Type B pancreatic cell (in vitro differentiated cells): ENCODE measurements around the gene VANGL2. TPM values are rescaled to one million over a fixed set of nuclear protein-coding genes. Genes with fewer than 3 reads are reported as not detected.

Experiments
- DNase-seq: peaks from one replicate; pipeline ENCODE4 v3.0.0; 2021; ENCODE audit warnings: mixed read lengths; ENCODE audit not compliant: unreplicated experiment; ENCODE audit errors: extremely low spot score
- H3K27ac Mint-ChIP-seq: 2 replicates; pipeline ENCODE4 v1.8.0; 2021; ENCODE audit warnings: mild to moderate bottlenecking, mixed read lengths
- H3K27me3 Mint-ChIP-seq: 2 replicates; pipeline ENCODE4 v1.8.0; 2021; ENCODE audit warnings: mixed read lengths
- H3K36me3 Mint-ChIP-seq: 2 replicates; pipeline ENCODE4 v1.8.0; 2021; ENCODE audit warnings: mixed read lengths
- H3K4me1 Mint-ChIP-seq: one replicate; pipeline ENCODE4 v1.8.0; 2021; ENCODE audit warnings: mixed read lengths; ENCODE audit not compliant: unreplicated experiment
- H3K4me3 Mint-ChIP-seq: 2 replicates; pipeline ENCODE4 v1.8.0; 2021; ENCODE audit warnings: mild to moderate bottlenecking, mixed read lengths
- H3K9me3 Mint-ChIP-seq: 2 replicates; pipeline ENCODE4 v1.8.0; 2021; ENCODE audit warnings: mixed read lengths
- CTCF ChIP-seq: fragments of 200-600 bp; sonication (generic); conservative IDR thresholded peaks from 2 replicates; pipeline ENCODE4 v1.5.0; 2021; ENCODE audit warnings: antibody characterized with exemption, mild to moderate bottlenecking
- total RNA-seq: library from RNA; stranded (reverse); gene quantifications from 2 replicates; pipeline ENCODE4 v1.2.1, GENCODE V29; 2021; ENCODE audit warnings: low replicate concordance

VANGL2 gene
- total RNA-seq, 1 donor from 2014 or later = 67.3 TPM

GRCh38 chr1:160371346-160371631, 29.1 kb upstream of the VANGL2 start:
- Mint-ChIP-seq H3K27ac (no peak overlapping the region), H3K4me1 (peaks cover 22% of the 10 kb centered on the region), H3K36me3 (no peaks in the 10 kb centered on the region), H3K9me3 (no peaks in the 10 kb centered on the region), H3K4me3 (no peak overlapping the region), H3K27me3 (peaks cover 18% of the 10 kb centered on the region)
- TF ChIP-seq CTCF = no peak
- DNase-seq = peak; percentile 34

DNA sequence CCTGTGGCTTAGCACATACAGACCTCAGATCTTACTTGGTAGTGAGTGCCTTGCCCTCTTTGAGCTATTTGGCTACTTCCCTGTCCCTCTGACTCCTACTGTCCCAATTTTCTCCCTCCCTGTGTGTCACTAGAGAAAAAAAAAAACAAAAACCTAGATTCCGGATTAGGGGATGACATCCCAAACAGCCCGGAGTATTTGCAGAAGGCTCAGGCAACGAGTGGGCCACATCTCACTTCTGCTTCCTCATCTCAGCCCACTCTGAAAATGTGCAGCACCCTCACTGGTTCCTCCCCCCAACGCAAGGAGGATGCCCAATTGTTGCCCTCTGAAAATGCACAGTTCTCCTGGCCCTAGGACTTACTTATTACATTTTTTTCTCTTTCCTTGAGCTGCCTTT, 28.6 kb upstream of the VANGL2 start:
- peak; percentile 39 for DNase-seq
- Mint-ChIP-seq H3K36me3 (no peaks in the 10 kb centered on the region), H3K4me1 (peaks cover 26% of the 10 kb centered on the region), H3K9me3 (no peaks in the 10 kb centered on the region), H3K27me3 (peaks cover 22% of the 10 kb centered on the region), H3K4me3 (no peak overlapping the region), H3K27ac (no peak overlapping the region)
- no peak for TF ChIP-seq CTCF

- no peak overlapping the region for H3K27ac Mint-ChIP-seq
- TF ChIP-seq CTCF = no peak
- peaks cover 14% of the 10 kb centered on the region for H3K27me3 Mint-ChIP-seq
- H3K9me3 Mint-ChIP-seq = no peaks in the 10 kb centered on the region
- DNase-seq = peak; percentile 24
- no peak overlapping the region for H3K4me3 Mint-ChIP-seq
- no peaks in the 10 kb centered on the region for H3K36me3 Mint-ChIP-seq
- peaks cover 13% of the 10 kb centered on the region for H3K4me1 Mint-ChIP-seq
Measured at GRCh38 chr1:160373696-160374095, 26.7 kb upstream of the VANGL2 start.

- H3K4me1 Mint-ChIP-seq = peaks cover 13% of the 10 kb centered on the region
- no peaks in the 10 kb centered on the region for H3K36me3 Mint-ChIP-seq
- no peaks in the 10 kb centered on the region for H3K9me3 Mint-ChIP-seq
- no peak overlapping the region for H3K27ac Mint-ChIP-seq
- H3K27me3 Mint-ChIP-seq = peaks cover 18% of the 10 kb centered on the region
- no peak for TF ChIP-seq CTCF
- H3K4me3 Mint-ChIP-seq = no peak overlapping the region
- peak; percentile 65 for DNase-seq
Measured at GRCh38 chr1:160374306-160375110, 25.9 kb upstream of the VANGL2 start.

GRCh38 chr1:160375788-160376524, 24.4 kb upstream of the VANGL2 start:
- Mint-ChIP-seq H3K36me3 (no peaks in the 10 kb centered on the region), H3K27ac (peak overlapping the region; percentile 23), H3K27me3 (peaks cover 22% of the 10 kb centered on the region), H3K4me1 (peaks cover 13% of the 10 kb centered on the region), H3K9me3 (no peaks in the 10 kb centered on the region), H3K4me3 (no peak overlapping the region)
- DNase-seq = peak; percentile 54
- TF ChIP-seq CTCF = no peak
